HUES6 (cell line): ENCODE measurements around the gene GTPBP2.
"Not testable (repeated sequence)": the region's sequence is repeated elsewhere in the genome, so short reads cannot be mapped to it uniquely, and the experiment has no call there.

Experiments
- H3K27ac ChIP-seq: 2 replicates; pipeline ENCODE4 v1.7.0; 2013; ENCODE audit warnings: low read depth, mild to moderate bottlenecking, low read length, inconsistent platforms
- H3K27me3 ChIP-seq: 2 replicates; pipeline ENCODE4 v1.6.1; 2013; ENCODE audit warnings: low read length; ENCODE audit not compliant: control insufficient read depth, insufficient read depth
- H3K36me3 ChIP-seq: 2 replicates; pipeline ENCODE4 v1.6.1; 2013; ENCODE audit warnings: low read length; ENCODE audit not compliant: control insufficient read depth, insufficient read depth
- H3K4me1 ChIP-seq: 2 replicates; pipeline ENCODE4 v1.6.1; 2013; ENCODE audit warnings: low read length; ENCODE audit not compliant: control insufficient read depth, insufficient read depth
- H3K4me3 ChIP-seq: 2 replicates; pipeline ENCODE4 v1.5.1; 2013; ENCODE audit warnings: low read depth, low read length
- H3K9ac ChIP-seq: one replicate; pipeline ENCODE4 v1.6.1; 2013; ENCODE audit warnings: mild to moderate bottlenecking, low read length
- H3K9me3 ChIP-seq: 2 replicates; pipeline ENCODE4 v1.6.1; 2013; ENCODE audit warnings: low read depth, low read length; ENCODE audit not compliant: control insufficient read depth, insufficient read depth

The GTPBP2 gene

DNA sequence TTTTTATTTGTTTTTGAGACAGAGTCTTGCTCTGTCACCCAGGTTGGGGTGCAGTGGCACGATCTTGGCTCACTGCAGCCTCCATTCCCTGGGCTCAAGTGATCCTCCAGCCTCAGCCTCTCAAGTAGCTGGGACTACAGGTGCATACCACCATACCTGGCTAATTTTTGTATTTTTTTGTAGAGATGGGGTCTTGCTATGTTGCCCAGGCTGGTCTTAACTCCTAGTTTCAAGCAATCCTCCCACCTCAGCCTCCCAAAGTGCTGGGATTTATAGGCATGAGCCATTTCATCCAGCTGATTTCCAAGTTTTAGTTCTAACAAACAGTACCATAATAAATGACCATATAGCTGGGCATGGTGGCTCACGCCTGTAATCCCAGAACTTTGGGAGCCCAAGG is 23.8 kb upstream of the GTPBP2 start:
- H3K9me3 ChIP-seq, H3K4me1 ChIP-seq, H3K27me3 ChIP-seq, H3K27ac ChIP-seq, H3K9ac ChIP-seq, H3K36me3 ChIP-seq, H3K4me3 ChIP-seq: not testable (repeated sequence)

DNA sequence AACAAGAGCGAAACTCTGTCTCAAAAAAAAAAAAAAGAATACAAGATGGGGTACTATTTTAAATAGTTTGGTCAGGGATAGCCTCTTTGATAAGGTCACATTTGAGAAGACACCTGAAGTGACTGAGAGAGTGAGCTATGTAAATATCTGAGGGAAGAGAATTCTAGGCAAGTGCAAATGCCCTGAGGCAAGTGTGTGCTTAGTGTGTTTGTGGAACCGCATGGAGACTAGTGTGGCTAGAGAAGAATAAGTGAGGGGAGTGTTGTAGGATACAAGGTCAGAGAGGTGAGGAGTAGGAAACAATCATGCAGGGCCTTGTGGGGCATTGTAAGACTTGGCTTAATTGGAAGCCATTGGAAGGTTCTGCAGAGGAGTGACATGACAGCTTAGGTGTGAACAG is 19.2 kb upstream of the GTPBP2 start:
- no peak overlapping the region for H3K9ac ChIP-seq
- H3K27ac ChIP-seq, result no peak overlapping the region
- no peaks in the 10 kb centered on the region for H3K27me3 ChIP-seq
- H3K4me1 ChIP-seq, result peaks cover 3% of the 10 kb centered on the region; the same call in 1 of the 2 replicates
- H3K36me3 ChIP-seq, result no peaks in the 10 kb centered on the region
- no peak overlapping the region for H3K4me3 ChIP-seq
- no peaks in the 10 kb centered on the region for H3K9me3 ChIP-seq

- 0 out of 2 replicates have a peak, but pooled peaks cover under 1% of the 10 kb centered on the region for H3K36me3 ChIP-seq
- no peaks in the 10 kb centered on the region for H3K27me3 ChIP-seq
- no peak overlapping the region for H3K27ac ChIP-seq
- H3K9ac ChIP-seq, result no peak overlapping the region
- H3K4me3 ChIP-seq, result no peak overlapping the region
- peaks cover 3% of the 10 kb centered on the region; the same call in 1 of the 2 replicates for H3K4me1 ChIP-seq
- no peaks in the 10 kb centered on the region for H3K9me3 ChIP-seq
Observed at GRCh38 chr6:43647613-43648012, 18.5 kb upstream of the GTPBP2 start.

DNA sequence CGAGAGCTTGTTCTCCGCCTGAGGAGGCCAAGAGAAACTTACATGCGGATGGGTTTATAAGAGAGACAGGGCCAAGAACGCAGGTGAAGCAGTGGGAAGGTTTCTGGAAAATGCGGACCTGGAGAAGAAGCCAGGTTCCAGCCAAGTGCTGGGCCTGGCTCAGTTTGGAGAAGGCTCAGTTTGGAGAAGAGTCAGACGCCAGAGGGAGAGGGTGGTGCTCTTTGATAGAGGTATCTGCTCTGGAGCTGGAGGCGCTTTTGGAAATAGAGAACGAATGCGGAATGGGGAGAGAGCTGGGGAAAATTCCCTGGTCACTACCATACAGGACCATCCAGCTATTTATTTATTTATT is 16.5 kb upstream of the GTPBP2 start:
- Histone ChIP-seq H3K9ac (no peak overlapping the region), H3K4me1 (peaks cover 3% of the 10 kb centered on the region; the same call in 1 of the 2 replicates), H3K4me3 (peak overlapping the region; percentile 67), H3K36me3 (peaks cover 17% of the 10 kb centered on the region), H3K27ac (no peak overlapping the region), H3K27me3 (no peaks in the 10 kb centered on the region), H3K9me3 (no peaks in the 10 kb centered on the region)

GRCh38 chr6:43644940-43645612 is 16.0 kb upstream of the GTPBP2 start, which contains the start of gene RSPH9:
Gene RSPH9 (plus strand): TSS chr6:43645036. CDS start chr6:43645099, 63 bp downstream.
- Histone ChIP-seq H3K27ac (no peak within 1 kb of the TSS), H3K9ac (no peak within 1 kb of the TSS), H3K4me3 (peak within 1 kb of the TSS; percentile 67), H3K36me3 (peaks cover 22% of the 10 kb centered on the region), H3K27me3 (no peaks in the 10 kb centered on the region), H3K4me1 (peaks cover 3% of the 10 kb centered on the region; the same call in 1 of the 2 replicates), H3K9me3 (no peaks in the 10 kb centered on the region)

- Histone ChIP-seq H3K27me3 (no peaks in the 10 kb centered on the region), H3K36me3 (peaks cover 43% of the 10 kb centered on the region), H3K4me1 (peaks cover 7% of the 10 kb centered on the region), H3K4me3 (no peak overlapping the region), H3K9me3 (no peaks in the 10 kb centered on the region), H3K27ac (no peak overlapping the region), H3K9ac (no peak overlapping the region)
Observed at GRCh38 chr6:43639984-43640800, 11.1 kb upstream of the GTPBP2 start.

DNA sequence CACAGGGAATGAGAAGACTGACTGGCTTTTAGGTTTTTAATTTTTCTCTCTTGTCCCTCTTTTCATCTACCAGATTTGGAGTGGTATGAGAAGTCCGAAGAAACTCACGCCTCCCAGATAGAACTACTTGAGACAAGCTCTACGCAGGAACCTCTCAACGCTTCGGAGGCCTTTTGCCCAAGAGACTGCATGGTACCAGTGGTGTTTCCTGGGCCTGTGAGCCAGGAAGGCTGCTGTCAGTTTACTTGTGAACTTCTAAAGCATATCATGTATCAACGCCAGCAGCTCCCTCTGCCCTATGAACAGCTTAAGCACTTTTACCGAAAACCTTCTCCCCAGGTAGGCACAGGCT is 7.2 kb upstream of the GTPBP2 start:
- no peaks in the 10 kb centered on the region for H3K27me3 ChIP-seq
- H3K36me3 ChIP-seq, result peaks cover 33% of the 10 kb centered on the region
- H3K4me1 ChIP-seq, result peaks cover 4% of the 10 kb centered on the region
- peak overlapping the region; percentile 92 for H3K9ac ChIP-seq
- H3K4me3 ChIP-seq, result peak overlapping the region; percentile 95
- H3K9me3 ChIP-seq, result no peaks in the 10 kb centered on the region
- no peak overlapping the region; the same call in 1 of the 2 replicates for H3K27ac ChIP-seq

DNA sequence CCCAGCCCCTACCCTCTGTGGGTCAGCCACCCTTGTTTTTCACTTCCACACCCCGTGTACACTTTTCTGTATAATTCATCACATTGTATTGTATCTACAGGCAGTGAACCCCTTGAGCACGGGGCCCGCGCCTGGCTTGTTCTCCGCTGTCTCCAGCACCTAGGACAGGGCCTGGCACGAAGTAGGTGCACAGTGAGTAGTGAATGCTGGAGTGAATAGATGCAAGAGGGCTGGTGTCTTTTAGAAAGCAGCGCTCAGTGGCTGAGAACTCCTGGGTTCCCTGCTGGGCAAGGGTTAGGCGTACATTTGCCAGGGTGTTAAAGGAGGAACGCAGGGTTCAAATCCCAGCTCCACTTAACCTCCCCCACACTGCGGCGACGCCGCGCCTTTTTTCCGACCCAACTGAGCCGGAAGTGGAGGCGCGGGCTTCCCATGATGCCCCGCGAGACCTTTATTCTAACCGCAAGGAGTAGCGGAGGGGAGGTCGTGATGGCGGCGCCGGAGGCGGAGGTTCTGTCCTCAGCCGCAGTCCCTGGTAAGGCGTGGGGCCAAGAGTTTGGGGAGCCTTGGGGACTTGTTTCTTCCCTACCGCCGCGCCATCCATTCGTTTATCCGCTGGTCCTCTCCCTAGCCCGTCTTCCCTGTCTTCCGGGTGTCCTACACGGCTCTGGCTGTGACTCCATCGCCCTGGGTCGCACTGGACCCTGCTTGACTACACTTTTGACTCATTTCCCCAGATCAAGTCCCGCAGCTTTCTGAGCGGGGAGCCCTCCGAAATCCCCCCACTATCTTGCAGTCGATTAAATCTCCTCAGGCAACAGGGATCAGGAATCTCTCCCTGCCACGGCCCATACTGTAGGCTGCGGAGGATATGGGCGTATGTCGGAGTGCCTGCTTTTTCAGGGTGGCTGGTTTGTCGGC is 6.6 kb upstream of the GTPBP2 start, which contains the start of gene MAD2L1BP:
Gene MAD2L1BP (plus strand): TSS at position 454 of the 921 bp plus-strand sequence. CDS start 36 bp downstream, at position 490.
- Histone ChIP-seq H3K4me1 (peaks cover 8% of the 10 kb centered on the region), H3K27ac (peak within 1 kb of the TSS; percentile 54; the same call in 1 of the 2 replicates), H3K36me3 (peaks cover 27% of the 10 kb centered on the region), H3K27me3 (no peaks in the 10 kb centered on the region), H3K9ac (peak within 1 kb of the TSS; percentile 92), H3K4me3 (peak within 1 kb of the TSS; percentile 95), H3K9me3 (no peaks in the 10 kb centered on the region)

DNA sequence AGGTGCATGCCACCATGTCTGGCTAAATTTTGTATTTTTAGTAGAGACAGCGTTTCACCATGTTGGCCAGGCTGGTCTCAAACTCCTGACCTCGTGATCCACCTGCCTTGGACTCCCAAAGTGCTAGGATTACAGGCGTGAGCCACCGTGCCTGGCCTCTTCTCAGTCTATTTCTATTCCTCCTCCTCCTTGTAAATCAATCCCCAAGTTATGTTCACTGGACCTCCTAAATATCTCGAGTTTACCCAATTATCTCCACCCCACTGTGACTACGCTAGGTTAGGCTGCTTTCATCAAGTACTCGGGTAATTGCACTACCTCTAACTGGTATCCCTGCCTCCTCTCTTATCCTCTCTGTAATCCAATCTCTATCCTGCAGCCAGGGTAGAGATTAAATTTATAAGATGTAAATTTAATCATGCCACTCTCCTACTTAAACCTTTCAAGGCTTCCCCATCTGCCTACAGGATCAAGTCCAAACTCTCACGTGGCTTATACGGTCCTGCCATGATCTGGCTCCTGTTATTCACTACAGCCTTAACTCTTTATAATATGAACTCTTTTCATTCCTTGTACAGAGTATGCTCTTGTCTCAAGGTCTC is 5.7 kb upstream of the GTPBP2 start:
- Histone ChIP-seq H3K27me3 (no peaks in the 10 kb centered on the region), H3K4me1 (peaks cover 12% of the 10 kb centered on the region), H3K9me3 (no peaks in the 10 kb centered on the region), H3K9ac (no peak overlapping the region), H3K36me3 (peaks cover 18% of the 10 kb centered on the region), H3K4me3 (peak overlapping the region; percentile 95; the same call in 1 of the 2 replicates), H3K27ac (no peak overlapping the region)

DNA sequence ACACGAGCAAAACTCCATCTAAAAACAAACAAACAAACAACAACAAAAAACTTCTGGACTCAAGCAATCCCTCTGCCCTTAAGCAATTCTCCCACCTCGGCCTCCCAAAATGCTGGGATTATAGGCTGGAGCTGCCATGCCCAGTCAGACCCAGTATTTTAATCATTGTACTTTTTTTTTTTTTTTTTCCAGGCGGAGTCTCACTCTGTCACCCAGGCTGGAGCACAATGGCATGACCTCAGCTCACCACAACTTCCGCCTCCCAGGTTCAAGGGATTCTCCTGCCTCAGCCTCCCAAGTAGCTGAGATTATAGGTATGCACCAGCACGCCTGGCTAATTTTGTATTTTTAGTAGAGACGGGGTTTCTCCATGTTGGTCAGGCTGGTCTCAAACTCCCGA is 3.9 kb upstream of the GTPBP2 start:
- not testable (repeated sequence) for H3K27me3 ChIP-seq, H3K9ac ChIP-seq

More for the DNA sequence above, 3.9 kb upstream of the GTPBP2 start:
- peaks cover 12% of the 10 kb centered on the region for H3K4me1 ChIP-seq
- H3K36me3 ChIP-seq, H3K4me3 ChIP-seq, H3K27ac ChIP-seq, H3K9me3 ChIP-seq: not testable (repeated sequence)
